Gastrocnemius medialis (tissue), 4 donors: ENCODE results near the gene ALK.

Experiments used
- CTCF ChIP-seq, 5 experiments: fragments of 450-650 bp in 3 of 5; fragments of 200-600 bp in 2 of 5; sonication (generic) in 2 of 5; IDR thresholded peaks in 4 of 5; conservative IDR thresholded peaks in 1 of 5; 1 replicate in 4 of 5; 2 replicates in 1 of 5; pipeline ENCODE4 v1.5.1; 2016 to 2019; ENCODE audit warnings: antibody characterized with exemption in 5 of 5, mild to moderate bottlenecking in 3 of 5, moderate library complexity in 3 of 5
- POLR2A ChIP-seq, 2 donors: fragments of 450-650 bp; IDR thresholded peaks; one replicate each; pipeline ENCODE4 v1.6.1; 2017; ENCODE audit warnings: antibody characterized with exemption in 2 of 2, mild to moderate bottlenecking in 2 of 2, moderate library complexity in 2 of 2

DNA sequence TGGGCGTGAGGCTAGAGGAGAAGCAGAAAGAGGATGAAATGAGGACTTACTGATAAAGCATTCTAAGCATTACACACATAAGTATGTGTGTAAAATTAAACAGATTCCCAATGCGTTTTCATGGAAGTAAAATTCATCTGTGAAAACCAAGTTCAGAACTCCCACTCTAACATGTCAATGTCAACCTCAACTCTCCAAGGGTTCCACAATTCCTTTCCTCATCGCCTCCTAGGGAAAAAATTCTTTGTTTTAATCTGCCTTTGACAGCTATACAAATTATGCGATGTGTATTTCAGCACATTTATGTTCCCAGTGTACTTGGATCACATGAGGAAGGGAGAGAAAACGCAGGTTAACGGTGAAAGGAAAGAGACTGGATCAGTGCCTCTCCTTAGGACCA lies 729.6 kb downstream of the ALK start:
- TF ChIP-seq CTCF (IDR thresholded peaks at IDR 0.05 in 4 of 5, conservative IDR thresholded peaks at IDR 0.05 in 1 of 5), result no peak
- no peak for TF ChIP-seq POLR2A (IDR thresholded peaks at IDR 0.05)
